GF-D8 (cell line): ENCODE data around the gene BSG.
"Not testable (repeated sequence)": the region's sequence is repeated elsewhere in the genome, so short reads cannot be mapped to it uniquely, and the experiment has no call there.

ENCODE experiments used
- DNase-seq: peaks from one replicate; lab custom pipeline; 2025; lab: John Stamatoyannopoulos, UW

BSG gene

DNA sequence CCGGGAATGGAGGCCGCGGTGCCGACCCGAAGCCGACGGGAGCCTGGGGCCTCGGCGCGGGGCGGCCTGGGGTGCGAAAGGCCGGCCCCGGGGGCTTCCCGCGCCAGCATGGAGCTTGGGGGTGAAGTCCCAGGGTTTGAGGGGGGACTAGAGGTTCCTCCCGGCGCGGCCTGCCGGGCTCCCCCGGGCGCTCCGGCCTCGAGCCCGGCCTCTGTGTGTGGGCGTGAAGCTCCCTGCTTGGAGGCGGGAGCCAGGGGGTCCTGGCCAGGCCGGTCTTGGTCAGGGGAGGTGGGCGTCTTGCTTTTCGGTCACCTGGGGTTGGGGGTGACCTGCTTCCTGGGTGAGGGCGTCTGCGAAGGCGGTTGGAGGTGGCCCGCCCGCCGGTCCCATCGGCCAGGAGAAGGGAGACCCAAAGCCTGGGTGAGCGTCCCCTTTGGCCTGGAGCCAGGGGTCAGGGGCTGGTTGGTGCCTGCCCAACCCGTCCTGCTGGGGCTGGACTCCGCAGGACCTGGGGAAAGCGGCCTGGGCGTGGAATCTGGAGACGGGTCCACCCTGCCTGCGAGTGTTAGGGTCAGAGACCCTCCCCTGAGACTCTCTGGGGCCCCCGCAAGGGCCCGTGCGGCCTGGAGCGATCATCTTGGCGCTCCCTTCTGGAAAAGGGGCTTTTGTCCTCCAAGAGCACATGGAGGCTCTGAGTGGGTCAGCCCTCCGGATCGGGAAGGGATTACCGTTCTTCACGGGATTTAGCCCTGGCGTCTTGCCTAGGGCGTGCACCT, 535 bp downstream of the BSG start:
- DNase-seq = no peak

DNA sequence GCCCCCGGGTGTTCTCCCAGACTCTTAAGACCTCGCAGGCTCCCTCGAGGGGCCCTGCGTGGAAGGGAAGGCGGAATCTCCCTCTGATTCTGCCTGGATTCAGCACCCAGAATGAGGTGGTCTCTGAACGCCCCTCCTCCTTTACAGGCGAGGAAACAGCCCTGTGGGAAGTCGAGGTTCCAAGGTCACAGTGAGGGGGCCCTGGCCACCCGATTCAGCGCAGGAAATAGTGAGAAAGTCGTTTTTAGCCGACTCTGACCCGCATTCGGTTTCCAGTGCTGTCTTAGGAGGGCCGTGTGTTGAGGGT, 1.1 kb downstream of the BSG start:
- no peak for DNase-seq

DNA sequence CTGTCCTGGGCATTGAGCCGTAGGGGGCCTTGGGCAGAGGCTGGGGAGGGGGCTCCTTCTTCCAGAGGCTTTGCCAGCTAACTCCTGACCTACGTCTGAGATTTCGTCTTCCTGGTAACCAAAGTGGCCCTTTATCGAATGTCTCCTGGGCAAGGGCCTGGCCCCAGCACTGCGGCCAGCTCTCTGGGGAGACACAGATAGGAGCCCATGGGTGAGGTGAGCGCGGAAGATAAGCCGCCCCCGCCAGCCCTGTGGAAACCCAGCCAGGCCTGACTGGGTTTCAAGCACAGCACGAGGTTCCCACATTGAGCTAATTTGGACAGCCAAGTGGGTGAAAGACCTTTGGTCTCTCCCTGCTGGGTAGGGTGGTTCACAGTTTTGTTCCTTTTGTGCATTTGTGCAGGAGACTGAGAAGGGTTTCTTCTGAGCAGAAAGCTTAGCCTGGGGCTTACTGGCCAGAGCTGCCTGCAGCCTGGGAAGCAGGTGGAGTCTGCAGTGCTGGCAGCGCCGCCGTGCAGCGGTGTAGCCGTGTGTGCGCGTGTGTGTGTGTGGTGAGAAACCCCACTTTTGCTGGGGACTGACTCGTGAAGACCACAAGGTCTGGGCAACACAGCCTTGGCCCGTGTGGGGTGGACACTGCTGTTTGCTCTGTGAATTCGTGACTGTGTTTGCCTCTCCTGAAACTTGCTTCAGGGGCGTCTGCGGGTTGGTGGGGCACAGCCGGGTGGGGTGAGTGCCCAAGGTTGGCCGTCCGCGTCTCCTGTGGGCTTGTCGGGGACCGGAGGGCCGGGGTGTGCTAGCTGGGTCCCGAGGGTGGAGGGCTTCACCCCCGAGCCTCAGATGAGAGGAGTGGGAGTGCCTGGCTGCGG, 2.5 kb downstream of the BSG start:
- DNase-seq = no peak

DNA sequence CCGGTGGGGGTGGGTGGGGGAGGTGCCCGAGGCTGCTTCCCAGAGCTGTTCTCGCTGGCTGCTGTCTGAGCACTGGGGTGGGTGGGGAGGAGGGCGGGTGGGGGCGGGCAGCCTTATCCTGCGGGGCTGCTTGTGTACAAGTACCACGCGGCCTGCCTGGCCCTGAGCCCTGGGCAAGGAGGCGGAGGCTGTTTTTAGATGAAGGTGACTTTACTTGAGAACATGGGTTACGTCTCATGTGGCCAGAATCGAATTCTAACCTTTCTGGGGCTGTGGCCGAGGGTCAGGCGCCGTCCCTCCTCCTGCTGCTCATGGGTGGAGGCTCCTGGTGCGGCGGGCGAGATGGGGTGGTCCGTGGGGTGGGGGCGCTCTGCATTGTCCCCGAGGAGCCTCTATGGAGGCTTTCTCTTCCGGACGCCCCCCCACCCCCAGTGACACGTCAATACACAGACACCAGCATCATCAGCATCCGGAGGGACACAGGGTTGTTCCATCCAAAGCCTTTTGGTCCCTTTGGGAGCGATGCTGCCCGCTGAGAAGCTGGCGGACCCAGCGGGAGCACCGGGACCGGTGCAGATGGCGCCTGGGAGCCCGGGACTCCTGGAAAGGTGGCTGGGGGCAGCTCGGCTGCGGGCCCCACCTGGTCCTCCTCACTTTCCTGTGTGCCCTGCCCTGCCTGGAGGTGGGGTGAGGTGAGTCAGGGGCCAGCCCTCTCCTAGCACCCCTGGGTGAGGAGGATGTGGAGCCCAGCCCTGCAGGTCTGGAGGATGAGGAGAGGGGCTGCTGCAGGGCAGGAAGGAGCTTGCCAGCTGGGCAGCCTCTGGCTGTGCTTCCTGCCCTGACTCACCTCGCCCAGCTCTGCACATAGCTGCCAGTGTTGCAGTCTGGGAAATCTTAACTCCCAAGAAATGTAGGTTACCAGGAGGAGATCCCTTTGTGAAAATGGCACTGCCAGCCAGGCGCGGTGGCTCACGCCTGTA, 3.4 kb downstream of the BSG start:
- no peak for DNase-seq

DNA sequence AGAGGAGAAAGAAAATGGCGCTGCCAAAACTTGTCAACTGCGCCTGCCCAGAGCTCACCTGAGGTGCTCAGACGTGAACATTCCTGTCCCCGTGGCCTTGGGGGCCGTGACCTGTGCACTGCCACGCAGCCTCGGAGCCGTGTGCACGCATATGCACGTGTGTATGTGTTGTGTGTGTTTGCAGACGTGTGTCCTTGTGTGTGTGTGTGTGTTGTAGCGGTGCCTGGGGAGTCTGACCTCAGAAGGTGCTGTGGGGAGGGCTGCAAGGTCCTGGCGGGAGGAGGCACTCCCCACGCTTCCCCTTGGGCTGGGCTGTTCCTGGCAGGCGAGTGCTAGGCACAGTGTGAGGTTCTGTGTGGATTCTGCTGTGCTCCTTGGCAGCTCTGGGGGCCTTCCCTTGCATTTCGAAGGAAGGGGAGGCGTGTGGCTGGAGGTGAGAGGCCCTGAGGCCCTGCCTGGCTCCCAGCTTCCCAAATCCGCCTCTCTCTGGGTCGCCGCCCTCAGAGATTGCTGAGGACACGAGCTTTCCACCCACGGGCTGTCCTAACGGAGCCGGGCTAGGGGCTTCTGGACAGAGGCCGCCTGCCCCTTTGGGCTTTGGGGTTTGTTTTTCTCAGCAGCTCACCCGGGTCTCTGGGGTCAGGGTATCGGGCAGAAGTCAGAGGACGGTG, 4.5 kb downstream of the BSG start:
- no peak for DNase-seq

DNA sequence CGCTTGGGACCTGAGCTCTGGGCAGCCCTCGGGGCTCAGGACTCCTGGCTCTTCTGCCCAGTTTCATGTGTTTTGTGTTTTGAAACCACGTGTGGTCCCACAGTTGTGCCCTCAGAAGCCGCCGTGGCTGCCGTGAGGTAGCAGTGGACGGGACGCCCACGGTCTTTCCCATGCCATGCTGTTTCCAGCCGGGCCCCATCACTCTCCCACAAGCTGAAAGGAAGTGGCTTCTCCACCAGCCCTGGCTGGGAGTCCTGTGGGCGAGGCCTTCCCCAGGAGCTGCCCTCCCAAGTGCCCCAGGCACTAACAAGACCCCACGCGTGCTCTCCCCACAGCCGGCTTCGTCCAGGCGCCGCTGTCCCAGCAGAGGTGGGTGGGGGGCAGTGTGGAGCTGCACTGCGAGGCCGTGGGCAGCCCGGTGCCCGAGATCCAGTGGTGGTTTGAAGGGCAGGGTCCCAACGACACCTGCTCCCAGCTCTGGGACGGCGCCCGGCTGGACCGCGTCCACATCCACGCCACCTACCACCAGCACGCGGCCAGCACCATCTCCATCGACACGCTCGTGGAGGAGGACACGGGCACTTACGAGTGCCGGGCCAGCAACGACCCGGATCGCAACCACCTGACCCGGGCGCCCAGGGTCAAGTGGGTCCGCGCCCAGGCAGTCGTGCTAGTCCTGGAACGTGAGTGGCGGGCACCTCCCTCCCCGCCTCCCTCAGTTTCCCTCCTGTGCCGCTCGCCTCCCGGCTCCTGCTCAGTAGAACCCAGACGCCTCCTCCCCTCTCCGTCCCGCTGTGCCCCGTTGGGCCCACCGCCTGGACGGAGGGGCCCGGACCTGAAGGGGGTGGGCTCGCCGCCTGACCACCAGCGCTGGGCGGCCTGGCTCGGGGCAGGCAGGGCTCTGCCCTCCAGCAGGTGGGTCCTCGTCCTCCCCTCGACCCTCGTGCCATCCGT, 5.3 kb downstream of the BSG start:
- DNase-seq = no peak

DNA sequence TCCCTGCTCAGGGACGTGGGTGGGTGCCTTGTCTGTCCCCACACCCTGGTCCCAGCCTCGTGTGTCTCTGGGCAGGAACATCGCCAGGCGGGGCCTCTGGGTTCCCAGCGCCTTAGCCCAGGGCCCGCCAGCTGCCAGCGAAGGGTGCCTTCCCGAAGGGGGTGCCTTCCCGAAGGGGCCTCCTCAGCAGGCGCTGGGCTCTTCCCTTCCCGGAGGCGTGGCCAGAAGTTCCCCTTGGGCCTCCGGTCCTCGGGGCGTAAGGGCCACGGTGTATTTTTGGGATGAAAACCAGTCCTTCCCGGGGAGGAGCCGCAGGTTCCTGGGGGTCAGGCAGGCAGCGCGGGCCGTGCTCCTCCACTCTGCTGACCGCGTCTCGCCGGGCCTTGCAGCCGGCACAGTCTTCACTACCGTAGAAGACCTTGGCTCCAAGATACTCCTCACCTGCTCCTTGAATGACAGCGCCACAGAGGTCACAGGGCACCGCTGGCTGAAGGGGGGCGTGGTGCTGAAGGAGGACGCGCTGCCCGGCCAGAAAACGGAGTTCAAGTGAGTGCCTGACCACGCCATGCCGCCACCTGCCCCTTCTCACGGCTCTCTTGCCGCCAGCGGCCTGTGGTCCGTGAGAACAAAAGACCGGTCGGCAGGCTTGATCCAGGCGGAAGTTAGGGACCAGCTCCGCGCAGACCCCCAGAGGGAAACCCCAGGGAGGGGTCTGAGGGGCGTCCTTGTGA, 6.9 kb downstream of the BSG start:
- no peak for DNase-seq

DNA sequence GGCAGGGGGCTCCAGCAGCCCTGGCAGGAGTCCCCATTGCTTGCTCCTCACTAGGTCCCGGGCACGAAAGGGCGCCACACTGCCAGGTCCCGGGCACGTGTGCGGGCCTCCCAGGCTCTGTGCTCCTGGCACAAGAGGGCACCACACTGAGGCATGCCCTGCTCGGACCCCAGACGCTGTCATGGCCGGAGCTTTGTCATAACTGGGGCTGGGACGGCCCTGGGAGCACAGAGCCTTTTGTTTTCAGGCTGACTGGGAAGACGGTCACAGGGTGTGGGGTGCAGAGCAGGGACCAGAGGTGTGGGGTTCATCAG, 7.4 kb downstream of the BSG start:
- DNase-seq = no peak

DNA sequence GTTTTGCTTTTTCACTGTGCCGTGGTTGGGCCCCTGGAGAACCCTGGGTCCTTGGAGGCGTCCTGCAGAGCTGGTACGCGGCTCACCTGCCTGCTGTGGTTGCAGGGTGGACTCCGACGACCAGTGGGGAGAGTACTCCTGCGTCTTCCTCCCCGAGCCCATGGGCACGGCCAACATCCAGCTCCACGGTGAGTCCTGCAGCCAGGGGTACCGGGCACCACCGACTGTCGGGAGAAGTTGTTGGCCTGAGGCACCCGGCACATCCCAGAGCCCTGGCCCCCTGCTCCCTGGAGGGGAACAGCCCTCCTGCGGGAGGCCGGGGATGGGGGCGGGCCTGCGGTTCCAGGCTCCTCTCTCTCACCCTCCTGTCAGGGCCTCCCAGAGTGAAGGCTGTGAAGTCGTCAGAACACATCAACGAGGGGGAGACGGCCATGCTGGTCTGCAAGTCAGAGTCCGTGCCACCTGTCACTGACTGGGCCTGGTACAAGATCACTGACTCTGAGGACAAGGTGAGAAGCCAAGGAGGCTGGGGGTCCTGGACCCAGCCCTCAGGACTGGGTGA, 8.0 kb downstream of the BSG start:
- DNase-seq = no peak

DNA sequence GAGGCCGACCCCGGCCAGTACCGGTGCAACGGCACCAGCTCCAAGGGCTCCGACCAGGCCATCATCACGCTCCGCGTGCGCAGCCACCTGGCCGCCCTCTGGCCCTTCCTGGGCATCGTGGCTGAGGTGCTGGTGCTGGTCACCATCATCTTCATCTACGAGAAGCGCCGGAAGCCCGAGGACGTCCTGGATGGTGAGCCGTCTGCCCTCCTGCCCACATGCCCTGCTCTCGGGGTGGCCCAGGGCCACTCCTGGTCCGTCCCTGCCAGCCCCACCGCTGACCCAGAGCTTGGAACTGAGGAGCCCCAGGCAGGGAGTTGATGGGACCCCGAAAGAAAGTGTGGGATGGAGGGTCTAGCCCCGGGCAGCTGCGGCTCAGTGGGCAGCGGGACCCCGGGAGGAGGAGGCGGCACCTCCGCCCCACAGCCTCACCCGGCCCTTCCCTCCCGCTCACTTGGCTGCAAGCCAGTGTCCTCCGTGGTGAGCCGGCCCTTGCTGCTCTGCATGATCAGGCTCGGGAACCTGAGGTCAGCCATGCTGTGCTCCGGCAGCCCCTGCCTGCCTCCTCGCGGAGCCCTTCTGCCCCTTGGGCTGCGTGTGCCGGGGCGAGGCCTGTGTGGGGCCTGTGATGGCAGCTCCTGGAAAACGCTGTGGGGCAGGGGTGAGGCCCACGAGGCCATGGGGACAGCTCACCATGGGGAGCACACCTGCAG, 9.2 kb downstream of the BSG start:
- DNase-seq = no peak

DNA sequence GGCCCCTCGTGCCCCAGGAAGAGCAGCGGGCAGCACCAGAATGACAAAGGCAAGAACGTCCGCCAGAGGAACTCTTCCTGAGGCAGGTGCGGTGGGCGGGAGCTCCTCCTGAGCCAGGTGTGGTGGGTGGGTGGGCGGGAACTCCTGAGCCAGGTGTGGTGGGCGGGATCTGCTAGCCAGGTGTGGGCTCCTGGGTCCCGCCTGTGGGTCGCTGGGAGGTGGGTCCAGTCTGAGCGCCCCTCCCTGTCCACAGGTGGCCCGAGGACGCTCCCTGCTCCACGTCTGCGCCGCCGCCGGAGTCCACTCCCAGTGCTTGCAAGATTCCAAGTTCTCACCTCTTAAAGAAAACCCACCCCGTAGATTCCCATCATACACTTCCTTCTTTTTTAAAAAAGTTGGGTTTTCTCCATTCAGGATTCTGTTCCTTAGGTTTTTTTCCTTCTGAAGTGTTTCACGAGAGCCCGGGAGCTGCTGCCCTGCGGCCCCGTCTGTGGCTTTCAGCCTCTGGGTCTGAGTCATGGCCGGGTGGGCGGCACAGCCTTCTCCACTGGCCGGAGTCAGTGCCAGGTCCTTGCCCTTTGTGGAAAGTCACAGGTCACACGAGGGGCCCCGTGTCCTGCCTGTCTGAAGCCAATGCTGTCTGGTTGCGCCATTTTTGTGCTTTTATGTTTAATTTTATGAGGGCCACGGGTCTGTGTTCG, 10.3 kb downstream of the BSG start:
- DNase-seq = no peak

DNA sequence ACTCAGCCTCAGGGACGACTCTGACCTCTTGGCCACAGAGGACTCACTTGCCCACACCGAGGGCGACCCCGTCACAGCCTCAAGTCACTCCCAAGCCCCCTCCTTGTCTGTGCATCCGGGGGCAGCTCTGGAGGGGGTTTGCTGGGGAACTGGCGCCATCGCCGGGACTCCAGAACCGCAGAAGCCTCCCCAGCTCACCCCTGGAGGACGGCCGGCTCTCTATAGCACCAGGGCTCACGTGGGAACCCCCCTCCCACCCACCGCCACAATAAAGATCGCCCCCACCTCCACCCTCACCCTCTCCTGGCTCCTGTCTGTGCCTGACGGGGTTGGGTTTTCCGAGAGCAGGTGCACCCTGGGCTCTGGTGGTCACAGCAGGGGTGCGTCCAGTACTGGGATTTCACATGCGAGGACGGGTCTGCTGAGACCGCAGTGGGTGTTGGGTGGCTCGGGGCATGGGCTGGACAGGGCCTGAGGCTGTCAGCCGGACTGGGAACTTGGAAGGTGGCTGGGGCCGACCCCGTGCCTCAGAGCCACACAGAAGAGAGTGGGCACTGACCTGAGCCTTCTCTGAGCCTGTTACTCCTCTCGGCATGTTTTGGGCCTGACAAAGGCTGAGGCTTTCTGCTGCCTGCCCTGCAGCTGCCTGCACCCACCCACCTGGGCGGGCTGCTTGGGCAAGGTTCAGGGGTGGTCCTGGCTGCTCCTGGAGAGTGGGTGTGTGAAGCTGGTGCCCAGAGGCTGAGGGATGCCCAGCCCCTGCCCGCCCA, 11.0 kb downstream of the BSG start:
- no peak for DNase-seq

DNA sequence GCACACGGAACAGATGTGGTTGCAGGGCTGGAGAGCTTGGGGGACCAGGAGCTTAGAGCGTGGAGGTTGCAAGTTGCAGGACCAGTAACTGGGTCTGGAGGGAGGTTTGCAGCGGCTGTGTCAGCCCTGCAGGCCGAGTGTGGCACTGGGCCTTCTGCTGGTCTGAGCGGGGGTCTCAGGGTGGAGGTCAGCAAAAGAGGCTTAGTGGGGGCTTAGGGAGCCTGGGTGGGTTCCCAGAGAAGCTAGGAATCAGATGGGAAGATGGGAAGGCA, 11.5 kb downstream of the BSG start:
- no peak for DNase-seq

DNA sequence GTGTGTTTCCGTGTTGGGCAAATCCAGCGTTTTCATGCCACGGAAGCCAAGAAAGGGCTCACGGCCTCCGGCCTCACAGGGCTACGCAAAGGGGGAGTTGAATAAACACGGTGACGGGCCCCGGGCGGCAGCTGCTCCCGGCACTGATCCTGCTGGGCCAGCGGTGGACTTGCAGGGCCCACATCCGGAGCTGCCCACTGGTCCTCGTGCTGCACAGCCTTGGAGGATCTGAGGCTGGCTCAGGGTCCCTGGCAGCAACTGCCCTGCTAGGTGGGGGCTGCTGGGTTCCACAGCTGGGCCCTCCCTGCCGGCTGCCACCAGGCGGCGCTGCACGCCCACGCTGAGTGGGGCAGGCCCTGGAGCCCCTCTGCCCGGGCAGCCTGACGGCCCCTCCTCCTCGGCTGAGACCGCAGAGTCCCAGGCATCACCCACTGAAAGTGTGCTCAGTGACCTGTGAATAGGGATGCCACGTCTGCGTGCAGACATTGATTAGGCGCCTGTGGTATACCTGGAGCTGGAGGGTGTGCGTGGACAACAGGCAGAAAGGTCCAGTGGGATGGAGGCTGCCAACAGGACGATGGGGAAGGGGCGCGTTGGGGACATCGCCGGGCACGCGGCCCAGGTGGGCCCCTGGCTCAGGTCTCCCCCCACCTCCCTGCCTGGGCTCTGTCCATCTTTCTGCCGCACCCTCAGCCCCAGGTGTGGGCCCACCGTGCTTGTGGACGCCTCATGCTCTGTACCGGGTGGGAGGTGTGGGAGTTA, 12.0 kb downstream of the BSG start:
- DNase-seq = no peak

DNA sequence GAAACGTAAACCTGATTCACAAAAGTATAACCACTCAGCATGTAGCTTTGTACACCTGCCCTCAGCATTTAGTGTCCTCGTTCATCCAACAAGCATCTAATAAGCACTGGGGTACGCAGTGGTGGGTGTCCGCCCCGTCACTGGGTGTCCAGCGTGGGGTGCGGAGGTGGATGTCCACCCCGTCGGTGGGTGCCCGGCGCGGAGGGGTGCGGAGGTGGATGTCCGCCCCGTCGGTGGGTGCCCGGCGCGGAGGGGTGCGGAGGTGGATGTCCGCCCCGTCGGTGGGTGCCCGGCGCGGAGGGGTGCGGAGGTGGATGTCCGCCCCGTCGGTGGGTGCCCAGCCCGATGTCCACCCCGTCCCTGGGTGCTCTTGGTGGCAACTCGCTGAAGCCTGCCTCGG, 12.8 kb downstream of the BSG start:
- not testable (repeated sequence) for DNase-seq

DNA sequence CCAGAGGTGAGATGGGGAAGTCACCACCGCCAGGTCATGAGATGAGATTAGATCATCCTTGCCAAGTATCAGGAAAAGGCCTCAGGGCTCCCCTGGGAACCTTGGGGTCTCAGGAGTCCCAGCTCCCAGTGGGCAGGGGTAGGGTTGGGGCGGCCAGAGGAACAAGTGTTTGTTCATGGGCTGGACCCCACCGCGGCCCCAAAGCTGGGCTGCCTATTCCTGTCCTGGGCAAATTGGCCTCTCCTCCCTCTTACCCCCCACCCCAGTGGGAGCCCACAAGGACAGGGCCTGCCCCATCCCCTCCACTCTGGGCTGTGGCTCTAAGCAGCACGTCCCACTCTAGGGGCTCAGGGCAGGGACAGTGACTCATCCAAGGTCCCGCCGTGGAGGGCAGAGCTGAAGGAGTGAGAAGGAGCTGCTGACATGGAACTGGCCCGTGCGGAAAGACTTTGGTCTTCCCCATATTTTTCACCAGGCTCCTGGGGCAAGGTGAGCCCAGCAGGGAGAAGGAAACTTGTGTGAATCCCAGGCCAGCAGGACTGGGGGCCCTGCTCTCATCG, 13.2 kb downstream of the BSG start:
- no peak for DNase-seq
